Left renal cortex interstitium (tissue), 4 donors: ENCODE data around the gene PLCG1. TPM values are rescaled to one million over a fixed set of nuclear protein-coding genes. Genes with fewer than 3 reads are reported as not detected.
"Not testable (repeated sequence)": the region's sequence is repeated elsewhere in the genome, so short reads cannot be mapped to it uniquely, and the experiment has no call there.

ENCODE experiments used
- DNase-seq, 4 donors: peaks; one replicate each; pipeline ENCODE4 v3.0.0-alpha.2; 2013; ENCODE audit warnings: low read depth in 4 of 4, low spot score in 2 of 4, missing footprints in 1 of 4
- polyA plus RNA-seq, 4 donors: library from polyadenylated mRNA; unstranded; fragments of 120-200 nt; gene quantifications; one replicate each; pipeline ENCODE4 v1.2.1, GENCODE V29; 2013; ENCODE audit not compliant: insufficient read length in 4 of 4

Gene PLCG1
- polyA plus RNA-seq, result 100 to 1,000 TPM; 116 to 228 (median 156) TPM

DNA sequence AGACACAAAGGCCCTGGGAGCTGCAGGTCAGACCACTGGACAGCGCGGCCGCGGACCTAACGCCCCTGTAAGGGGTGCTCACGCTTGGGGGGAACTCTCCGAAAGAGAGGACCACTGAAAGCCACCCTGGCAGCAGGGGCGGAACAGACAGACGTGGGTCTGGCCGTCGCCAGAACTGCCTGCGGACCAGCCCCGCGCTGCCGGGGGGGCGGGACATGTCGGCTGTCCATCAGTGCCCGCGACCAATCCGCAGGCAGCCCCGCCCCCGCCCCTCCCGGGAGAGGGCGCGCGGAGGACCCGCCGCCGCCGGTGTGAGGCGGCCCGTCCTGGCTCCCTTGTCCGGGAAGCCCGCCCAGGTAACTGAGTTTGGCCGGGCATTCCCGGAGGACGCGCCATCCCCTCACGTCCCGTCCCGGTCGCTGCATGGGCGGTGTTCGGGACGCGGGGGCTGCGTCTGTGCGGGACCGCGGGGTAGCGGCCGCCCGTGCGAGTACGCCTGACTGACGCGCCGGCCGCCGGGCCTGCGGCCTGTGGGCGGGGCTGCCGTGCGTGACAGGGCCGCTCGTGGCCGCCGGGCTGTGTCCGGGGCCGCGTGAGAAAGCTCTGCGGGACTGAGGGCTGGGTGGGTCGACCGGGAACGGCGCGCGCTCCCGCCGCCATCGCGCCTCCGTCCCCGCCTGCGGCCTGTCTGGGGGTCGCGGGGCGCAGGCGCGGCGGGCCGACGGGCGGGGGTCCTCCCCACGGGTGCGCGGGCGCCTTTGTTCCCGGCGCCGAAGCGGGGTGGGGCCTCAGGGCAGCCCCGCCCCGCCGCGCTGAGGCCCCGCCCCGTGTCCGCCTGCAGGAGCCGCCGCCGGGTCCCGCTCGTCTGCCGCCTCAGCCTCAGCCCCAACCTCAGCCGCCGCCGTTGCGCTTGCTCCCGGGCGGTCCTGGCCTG, at the start of gene PLCG1:
PLCG1 (plus strand) TSS at position 864 of the 934 bp plus-strand sequence. CDS start 99 bp downstream, outside the sequence.
- DNase-seq, result peak; percentile 45 to 84 (median 78)

DNA sequence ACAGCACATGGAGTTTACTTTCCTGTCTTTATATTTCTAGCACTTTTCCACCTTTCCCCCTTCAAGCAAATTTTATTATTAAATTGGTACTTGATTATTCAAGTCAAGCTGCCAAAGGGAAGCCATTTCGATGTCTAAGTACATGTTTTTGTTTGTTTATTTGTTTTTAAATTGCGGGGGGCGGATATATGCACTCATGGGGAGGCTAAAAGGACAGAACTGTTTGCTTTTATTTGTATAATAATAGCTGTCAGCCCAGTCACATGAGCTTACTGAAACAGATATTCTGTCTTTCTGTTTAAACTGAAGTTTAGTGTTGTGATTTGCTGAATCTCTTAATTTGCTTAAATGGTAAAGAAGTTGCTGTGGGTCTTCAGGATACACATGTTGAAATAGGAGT, 49.6 kb upstream of the PLCG1 start:
- no peak for DNase-seq

GRCh38 chr20:41089555-41089954, 47.8 kb upstream of the PLCG1 start:
- no peak for DNase-seq

DNA sequence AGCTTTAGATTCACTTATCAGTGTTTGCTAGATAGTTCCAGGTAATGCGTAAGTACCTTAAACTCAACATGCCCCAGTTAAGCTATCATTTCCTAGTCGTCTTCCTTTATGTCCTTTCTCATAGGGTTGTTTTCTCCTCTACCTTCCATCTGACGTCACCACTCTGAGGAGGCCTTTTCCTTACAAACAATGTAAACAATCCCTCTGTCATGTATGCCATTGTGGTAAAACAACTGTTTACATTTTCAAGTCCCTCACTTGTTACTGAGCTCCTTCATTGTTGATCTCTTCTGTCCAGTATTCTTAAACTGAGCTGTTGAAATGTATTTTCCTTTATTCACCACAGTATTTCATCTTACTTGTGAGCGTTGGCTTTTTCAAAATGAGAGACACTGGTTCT, 45.4 kb upstream of the PLCG1 start:
- no peak for DNase-seq

DNA sequence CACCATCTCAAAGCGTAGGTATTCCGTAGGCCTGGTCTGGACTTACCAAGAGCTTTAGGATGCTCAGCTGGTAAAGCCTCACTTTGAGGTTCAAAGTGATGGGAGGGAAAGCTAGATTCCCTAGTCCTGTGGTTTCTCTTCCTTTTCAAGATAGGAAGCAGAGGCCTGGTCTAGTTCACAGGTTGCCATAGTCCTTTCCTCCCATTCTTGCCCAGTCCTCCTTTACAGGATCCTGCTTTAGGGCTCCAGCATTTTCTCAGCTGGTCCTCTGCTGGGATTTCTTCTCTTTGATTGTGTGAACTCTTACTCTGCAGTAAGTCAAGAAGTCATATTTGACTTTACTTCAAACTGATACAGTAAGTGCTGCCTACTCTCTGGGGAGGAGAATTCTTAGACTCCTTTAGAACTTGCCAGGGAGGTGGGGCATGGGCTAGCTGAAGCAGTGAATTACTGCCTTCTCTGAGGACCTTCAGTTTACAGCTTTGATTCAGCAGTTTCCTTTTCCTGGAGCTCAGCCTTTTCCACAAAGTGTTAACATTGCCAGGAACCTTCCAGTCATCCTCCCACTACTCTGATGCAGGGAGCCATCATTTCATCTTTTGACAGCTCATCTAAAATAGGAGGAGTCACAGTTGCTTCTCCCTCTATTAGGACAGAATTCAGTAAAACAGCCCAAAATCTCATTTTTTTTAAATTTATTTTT, 42.8 kb upstream of the PLCG1 start:
- no peak for DNase-seq

DNA sequence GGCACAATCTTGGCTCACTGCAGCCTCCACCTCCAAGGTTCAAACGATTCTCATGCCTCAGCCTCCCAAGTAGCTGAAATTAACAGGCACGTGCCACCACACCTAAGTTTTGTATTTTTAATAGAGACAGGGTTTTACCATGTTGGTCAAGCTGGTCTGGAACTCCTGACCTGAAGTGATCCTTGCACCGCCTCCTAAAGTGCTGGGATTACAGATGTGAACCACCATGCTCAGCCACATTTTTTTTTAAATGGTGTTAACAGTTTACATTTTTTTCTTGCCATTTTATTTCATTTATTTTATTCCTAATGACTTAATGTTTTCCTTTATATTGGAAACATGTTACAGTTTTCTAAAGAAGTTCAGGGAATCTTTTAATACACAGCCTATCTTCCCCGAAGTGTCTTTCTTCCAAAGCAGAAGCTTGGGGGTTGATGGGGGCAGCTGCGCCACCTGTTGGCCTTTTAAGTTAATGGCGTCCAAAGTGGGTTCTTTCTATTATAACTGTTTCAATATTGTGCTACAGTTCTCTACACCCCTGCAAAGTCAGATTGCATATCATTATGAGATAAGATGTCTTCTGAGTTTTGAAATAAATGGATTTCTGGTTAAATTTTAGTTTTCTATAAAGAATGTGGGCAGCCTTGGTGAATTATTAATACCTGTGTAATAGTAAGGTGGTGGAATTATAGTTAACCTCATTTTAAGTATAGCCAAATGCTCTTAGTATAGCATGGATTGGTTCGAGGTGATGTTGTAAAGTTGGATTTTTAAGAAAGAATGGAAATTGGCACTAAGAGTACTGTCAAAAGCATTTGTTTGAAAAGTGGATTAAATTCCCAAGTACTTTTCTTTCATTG, 42.0 kb upstream of the PLCG1 start:
- DNase-seq, result peak in 2 of 4 donors; percentile 44 to 47

DNA sequence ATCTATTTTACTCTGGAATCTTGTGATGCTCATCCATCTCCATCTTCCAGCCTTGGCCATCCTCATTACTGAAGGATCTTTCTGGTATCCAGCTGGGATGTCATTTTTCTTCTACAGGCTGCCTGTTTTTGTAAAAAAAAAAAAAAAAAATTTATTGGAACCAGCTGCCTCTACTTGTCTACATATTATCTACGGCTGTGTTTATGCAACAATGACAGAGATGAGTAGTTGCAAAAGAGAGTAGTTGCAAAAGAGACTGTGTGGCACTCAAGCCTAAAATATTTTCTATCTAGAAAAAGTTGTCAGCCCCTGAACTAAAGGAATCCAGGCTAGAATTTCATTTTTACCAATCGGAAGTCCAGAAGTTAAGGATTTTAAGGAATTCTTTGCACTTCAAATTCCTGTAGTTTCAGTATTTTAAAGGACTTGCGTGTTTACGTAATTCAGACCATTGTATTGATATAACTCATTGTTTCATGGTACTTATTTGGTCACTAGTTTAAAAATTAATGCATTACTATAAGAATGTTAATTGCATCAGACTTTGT, 38.6 kb upstream of the PLCG1 start:
- no peak for DNase-seq

- no peak for DNase-seq
Measured at GRCh38 chr20:41100001-41100480, 37.3 kb upstream of the PLCG1 start.

GRCh38 chr20:41101660-41102059, 35.7 kb upstream of the PLCG1 start:
- DNase-seq, result no peak

DNA sequence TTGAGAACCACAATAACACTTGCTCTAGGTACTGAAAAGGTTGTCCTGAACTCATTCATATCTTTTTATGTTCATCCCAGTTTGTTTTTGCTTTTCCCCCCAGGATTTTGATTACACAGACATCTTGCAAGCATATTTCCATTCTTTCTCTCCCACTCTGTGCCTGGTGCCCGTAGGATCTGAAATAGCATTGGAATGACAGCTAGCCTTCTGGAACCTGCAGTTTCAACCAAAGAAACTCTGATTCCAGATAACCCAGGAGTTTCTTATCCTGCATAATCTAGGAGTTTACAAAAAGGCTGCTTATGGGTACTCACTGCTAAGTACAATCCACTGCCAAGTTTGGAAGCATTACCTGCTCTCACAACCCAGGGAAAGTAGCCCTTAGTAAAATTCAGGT, 28.8 kb upstream of the PLCG1 start:
- no peak for DNase-seq

DNA sequence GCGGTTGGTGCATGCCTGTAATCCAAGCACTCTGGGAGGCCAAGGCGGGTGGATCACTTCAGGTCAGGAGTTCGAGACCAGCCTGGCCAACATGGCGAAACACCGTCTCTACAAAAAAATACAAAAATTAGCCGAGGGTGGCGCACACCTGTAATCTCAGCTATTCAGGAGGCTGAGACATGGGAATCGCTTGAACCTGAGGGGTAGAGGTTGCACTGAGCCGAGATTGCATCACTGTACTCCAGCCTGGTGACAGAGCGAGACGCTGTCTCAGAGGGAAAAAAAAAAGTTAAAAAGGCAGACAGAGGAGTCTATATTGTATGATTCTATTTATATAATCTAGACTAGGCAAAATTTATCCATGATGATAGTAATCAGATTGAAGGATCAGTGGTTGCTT, 27.3 kb upstream of the PLCG1 start:
- DNase-seq, result no peak

DNA sequence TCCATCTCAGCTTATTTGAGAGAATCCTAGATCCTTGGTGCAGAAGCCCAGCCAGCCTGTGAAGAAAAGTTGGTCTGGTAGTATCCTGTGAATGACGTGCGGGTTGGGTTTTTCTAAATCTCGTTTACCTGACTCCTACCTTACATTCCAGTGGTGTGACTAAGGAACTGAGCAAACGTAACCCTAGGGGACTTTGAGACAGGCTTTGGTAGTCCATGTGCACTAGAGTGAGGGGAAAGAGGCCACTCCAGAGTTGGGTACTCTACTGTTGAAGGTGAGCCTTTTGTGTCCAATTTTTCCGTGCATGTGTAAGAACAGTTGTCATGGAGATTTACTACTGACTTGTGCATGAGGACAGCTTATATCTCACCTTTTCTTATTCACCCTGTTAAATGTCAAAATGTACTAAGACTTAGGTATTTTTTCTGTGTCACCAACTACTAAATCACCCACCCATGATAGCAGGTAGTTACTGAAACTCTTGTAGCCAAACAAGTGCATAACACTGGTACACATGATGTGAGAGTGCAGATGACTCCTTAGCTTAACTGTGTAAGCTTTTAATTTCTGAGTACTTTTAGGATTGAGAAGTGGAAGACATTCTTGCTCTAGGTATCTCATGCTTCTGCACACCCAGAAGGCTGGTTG, 26.3 kb upstream of the PLCG1 start:
- DNase-seq, result no peak

GRCh38 chr20:41111578-41111951, 25.8 kb upstream of the PLCG1 start:
- DNase-seq, result no peak

DNA sequence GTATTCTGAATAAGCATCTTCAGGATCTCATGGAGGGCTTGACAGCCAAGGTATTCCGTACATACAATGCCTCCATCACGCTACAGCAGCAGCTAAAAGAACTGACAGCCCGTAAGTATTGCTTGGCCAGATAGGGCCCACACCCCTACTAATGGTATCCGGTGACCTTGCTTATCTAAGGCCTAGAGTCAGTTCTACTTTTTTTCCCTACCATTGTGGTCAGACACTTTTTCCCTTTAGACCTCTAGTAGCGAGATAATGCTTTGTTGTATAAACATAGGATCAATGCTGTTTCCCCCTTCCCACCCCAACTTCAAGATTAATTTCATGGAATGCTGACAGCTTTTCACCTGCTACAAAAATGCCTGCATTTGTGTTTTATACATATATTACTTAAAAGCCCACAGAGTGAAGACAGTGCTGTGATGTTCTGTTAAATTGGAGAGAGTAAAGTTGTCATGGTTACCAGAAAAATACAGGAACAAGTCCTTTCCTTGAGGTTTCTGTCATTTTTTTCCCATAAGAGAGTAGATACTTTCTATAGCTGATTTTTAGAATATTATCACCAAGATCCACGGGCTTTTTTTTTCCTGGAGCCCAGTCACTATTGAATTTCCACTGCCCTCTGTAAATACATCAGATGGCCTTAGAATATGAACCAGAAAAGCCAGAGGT, 20.9 kb upstream of the PLCG1 start:
- no peak for DNase-seq

GRCh38 chr20:41118159-41118558, 19.2 kb upstream of the PLCG1 start:
- DNase-seq, result not testable (repeated sequence)

- DNase-seq, result no peak
Measured at GRCh38 chr20:41118632-41119031, 18.7 kb upstream of the PLCG1 start.

DNA sequence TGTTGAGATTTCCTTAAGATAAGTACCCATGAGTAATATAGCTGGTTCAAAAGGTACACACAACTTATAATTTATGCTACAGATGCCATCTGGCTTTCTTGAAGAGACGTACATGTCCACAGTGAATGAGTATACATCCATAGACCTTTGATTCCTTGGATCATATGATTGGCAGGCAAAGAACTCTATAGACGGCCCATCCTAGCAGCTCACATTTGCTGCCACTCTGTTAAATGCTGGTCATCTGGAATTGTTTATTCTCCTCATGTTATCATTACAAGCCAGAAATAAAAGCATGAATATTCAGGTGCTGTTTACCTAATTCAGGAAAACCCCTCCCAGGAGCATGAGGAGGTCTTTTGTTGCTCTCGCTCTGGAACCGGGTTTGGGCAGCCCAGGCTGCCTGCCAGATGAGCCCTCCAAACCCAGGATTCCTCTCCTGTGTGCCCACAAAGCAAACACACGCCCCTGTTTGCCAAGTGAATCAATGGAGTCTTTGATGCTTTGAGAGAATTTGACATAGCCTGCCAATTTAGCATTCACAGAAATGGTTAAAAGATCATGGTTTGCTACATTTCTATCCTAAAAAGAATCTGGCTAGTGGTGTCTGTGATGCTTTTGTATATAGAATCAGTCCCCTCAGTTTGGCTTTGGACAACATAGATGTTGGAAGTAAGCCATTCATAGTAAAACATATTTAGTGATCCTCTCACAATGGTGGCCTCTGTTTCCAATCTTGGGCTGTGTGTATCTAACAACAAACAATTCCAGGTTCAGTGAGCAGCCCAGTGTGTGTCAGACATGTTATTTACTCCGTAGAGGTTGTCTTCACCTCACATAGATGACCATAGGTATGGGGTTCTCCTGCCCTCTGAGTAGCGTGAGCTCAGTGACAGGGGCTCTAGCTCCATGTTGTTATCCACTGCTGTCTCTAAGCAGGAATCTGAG, 17.5 kb upstream of the PLCG1 start:
- no peak for DNase-seq

DNA sequence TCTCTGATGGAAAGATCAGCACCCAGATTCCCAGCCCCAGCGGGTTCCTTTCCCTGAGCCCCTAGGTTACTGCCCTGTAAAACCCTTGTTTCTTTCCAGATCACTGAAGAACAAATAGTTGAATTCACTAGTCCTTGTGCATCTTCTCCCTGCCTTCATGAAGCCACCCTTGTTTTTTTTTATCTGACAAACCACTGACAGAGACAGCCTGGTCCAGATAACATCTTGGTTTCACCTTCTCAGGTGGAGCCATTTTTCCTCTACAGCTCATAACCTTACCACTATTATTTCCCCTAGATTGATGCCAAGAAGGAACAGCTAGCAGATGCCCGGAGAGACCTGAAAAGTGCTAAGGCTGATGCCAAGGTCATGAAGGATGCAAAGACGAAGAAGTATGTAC, 15.9 kb upstream of the PLCG1 start:
- DNase-seq, result no peak
